ENCODE results near the gene RC3H1.
"Not testable (repeated sequence)": the region's sequence is repeated elsewhere in the genome, so short reads cannot be mapped to it uniquely, and the experiment has no call there.

RC3H1 gene, protein sequence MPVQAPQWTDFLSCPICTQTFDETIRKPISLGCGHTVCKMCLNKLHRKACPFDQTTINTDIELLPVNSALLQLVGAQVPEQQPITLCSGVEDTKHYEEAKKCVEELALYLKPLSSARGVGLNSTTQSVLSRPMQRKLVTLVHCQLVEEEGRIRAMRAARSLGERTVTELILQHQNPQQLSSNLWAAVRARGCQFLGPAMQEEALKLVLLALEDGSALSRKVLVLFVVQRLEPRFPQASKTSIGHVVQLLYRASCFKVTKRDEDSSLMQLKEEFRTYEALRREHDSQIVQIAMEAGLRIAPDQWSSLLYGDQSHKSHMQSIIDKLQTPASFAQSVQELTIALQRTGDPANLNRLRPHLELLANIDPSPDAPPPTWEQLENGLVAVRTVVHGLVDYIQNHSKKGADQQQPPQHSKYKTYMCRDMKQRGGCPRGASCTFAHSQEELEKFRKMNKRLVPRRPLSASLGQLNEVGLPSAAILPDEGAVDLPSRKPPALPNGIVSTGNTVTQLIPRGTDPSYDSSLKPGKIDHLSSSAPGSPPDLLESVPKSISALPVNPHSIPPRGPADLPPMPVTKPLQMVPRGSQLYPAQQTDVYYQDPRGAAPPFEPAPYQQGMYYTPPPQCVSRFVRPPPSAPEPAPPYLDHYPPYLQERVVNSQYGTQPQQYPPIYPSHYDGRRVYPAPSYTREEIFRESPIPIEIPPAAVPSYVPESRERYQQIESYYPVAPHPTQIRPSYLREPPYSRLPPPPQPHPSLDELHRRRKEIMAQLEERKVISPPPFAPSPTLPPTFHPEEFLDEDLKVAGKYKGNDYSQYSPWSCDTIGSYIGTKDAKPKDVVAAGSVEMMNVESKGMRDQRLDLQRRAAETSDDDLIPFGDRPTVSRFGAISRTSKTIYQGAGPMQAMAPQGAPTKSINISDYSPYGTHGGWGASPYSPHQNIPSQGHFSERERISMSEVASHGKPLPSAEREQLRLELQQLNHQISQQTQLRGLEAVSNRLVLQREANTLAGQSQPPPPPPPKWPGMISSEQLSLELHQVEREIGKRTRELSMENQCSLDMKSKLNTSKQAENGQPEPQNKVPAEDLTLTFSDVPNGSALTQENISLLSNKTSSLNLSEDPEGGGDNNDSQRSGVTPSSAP

DNA sequence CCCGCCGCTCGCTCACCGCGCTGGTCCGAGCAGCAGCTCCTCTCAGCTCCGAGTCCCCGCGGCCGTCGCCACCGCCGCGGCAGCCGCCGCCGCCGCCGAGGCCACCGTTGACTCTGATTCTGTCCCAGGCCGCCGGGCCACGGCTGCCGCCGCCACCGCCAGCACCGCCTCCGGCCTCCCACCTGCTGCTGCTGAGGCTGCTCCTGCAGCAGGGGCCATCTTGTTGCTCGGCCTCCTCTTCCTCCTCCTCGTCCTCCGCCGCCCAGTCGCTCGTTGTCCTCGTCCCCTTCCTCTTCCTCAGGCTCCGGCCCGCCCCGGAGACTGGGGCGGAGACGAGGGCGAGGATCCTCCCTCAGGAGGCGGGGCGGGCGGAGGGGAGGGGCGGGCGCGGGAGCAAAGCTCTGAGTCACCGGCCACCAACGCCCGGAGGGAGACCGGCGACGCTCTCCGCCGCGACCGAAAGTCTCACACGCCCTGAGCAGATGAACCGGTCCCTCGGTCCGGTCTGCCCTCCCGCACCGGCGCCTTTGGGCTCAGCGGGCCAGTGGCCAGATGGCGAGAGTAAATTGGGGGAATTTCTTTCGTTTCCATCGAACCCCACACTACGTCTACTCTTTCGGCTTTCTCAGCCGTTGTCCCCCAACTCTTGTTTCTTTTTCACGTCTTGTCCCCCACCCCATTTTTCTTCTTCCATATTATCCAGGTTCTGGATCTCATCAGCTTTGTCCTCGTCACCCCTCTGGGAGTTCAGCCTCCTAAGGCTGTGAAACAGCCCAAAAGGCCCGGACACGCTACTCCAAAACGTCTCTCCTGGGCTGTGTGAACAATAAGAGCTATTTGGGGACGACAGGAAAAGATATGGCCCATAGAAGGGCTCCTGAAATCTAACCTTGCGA, at the start of gene RC3H1:
Gene RC3H1 (minus strand): TSS at position 278 of the 896 bp plus-strand sequence. CDS start 29,372 bp downstream, outside the sequence.
- in situ Hi-C loops (cut with HindIII; ENCODE audit: low pct_unique_long_range_greater_than_20kb, low sequenced_read_pairs) = no loop called here
- TF ChIP-seq JUND (IDR thresholded peaks at IDR 0.05; ENCODE audit: low read depth) = peak; percentile 10; the same call in 1 of the 2 replicates
- peak; percentile 81 to 97 for DNase-seq (ENCODE audit: low read depth in 1 of 2, low spot score in 1 of 2)

GRCh38 chr1:174070614-174071013, 48.5 kb upstream of the RC3H1 start:
- no peak for DNase-seq (ENCODE audit: low read depth in 1 of 2, low spot score in 1 of 2)
- TF ChIP-seq JUND (IDR thresholded peaks at IDR 0.05; ENCODE audit: low read depth) = no peak
- in situ Hi-C loops (cut with HindIII; ENCODE audit: low pct_unique_long_range_greater_than_20kb, low sequenced_read_pairs) = no loop called here

GRCh38 chr1:174068000-174068399, 45.8 kb upstream of the RC3H1 start:
- no peak for TF ChIP-seq JUND (IDR thresholded peaks at IDR 0.05; ENCODE audit: low read depth)
- no peak for DNase-seq (ENCODE audit: low read depth in 1 of 2, low spot score in 1 of 2)
- in situ Hi-C loops (cut with HindIII; ENCODE audit: low pct_unique_long_range_greater_than_20kb, low sequenced_read_pairs) = no loop called here

GRCh38 chr1:174060090-174060489, 37.9 kb upstream of the RC3H1 start:
- no peak for DNase-seq (ENCODE audit: low read depth in 1 of 2, low spot score in 1 of 2)
- in situ Hi-C loops (cut with HindIII; ENCODE audit: low pct_unique_long_range_greater_than_20kb, low sequenced_read_pairs) = no loop called here
- no peak for TF ChIP-seq JUND (IDR thresholded peaks at IDR 0.05; ENCODE audit: low read depth)

DNA sequence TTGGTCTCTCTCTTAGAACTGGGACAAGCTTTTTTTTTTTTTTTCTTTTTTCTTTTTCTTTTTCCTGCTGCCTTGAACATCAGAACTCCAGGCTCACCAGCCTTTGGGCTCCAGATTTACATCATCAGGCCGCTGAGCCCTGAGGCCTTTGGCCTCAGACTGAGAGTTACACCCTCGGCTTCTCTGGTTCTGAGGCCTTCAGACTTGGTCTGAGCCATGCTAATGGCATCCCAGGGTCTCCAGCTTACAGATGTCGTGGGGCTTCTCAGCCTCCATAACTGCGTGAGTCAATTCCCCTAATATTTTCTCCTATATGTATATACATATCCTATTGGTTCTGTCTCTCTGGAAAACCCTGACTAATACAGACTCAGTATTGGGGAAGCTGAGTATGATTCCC, 36.5 kb upstream of the RC3H1 start:
- DNase-seq (ENCODE audit: low read depth in 1 of 2, low spot score in 1 of 2) = no peak
- in situ Hi-C loops (cut with HindIII; ENCODE audit: low pct_unique_long_range_greater_than_20kb, low sequenced_read_pairs) = no loop called here
- no peak for TF ChIP-seq JUND (IDR thresholded peaks at IDR 0.05; ENCODE audit: low read depth)

GRCh38 chr1:174056609-174057008, 34.5 kb upstream of the RC3H1 start:
- in situ Hi-C loops (cut with HindIII; ENCODE audit: low pct_unique_long_range_greater_than_20kb, low sequenced_read_pairs); DNase-seq (ENCODE audit: low read depth in 1 of 2, low spot score in 1 of 2): not testable (repeated sequence)

DNA sequence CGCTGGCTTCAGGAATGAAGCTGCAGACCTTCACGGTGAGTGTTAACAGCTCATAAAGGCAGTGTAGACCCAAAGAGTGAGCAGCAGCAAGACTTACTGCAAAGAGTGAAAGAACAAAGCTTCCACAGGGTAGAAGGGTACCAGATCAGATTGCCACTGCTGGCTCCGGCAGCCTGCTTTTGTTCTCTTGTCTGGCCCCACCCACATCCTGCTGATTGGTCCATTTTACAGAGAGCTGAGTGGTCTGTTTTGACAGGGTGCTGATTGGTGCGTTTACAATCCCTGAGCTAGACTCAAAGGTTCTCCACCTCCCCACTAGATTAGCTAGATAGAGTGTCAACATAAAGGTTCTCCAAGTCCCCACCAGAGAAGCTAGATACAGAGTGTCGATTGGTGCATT, 33.6 kb upstream of the RC3H1 start:
- DNase-seq (ENCODE audit: low read depth in 1 of 2, low spot score in 1 of 2); in situ Hi-C loops (cut with HindIII; ENCODE audit: low pct_unique_long_range_greater_than_20kb, low sequenced_read_pairs): not testable (repeated sequence)

DNA sequence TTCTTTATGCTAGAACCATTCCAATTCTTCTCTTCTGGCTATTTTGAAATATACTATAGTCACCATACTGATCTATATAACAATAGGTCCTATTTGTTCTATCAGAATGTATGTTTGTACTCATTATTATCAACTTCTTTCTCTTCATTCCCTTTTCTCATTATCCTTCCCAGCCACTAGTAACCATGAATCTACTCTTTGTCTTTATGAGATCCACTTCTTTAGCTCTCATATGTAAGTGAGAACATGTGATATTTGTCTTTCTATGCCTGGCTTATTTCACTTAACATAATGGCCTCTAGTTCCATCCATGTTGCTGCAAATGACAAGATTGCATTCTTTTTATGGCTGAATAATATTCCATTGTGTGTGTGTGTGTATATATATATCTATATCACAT, 31.7 kb upstream of the RC3H1 start:
- DNase-seq (ENCODE audit: low read depth in 1 of 2, low spot score in 1 of 2) = no peak
- in situ Hi-C loops (cut with HindIII; ENCODE audit: low pct_unique_long_range_greater_than_20kb, low sequenced_read_pairs) = no loop called here
- TF ChIP-seq JUND (IDR thresholded peaks at IDR 0.05; ENCODE audit: low read depth) = no peak

DNA sequence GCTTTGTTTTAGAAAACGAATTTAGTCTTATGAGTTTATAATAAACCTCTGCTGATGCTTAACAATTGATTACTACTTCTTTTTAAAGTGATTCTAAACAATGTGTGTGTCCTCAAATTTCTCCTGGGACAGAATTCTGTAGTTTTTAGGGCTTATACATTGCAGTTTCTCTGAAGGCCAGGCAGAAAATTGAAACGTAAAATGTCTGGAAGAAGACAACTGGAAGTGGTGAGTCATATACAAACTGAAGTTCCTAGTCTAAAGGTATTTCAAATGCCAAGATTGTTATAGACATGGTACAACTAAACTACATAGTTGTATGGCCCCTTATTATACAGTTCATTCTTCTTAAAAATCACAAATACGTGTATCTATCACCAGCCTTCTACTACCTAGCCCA, 30.5 kb upstream of the RC3H1 start:
- in situ Hi-C loops (cut with HindIII; ENCODE audit: low pct_unique_long_range_greater_than_20kb, low sequenced_read_pairs) = no loop called here
- no peak for DNase-seq (ENCODE audit: low read depth in 1 of 2, low spot score in 1 of 2)
- TF ChIP-seq JUND (IDR thresholded peaks at IDR 0.05; ENCODE audit: low read depth) = no peak

GRCh38 chr1:174051956-174052355, 29.8 kb upstream of the RC3H1 start:
- TF ChIP-seq JUND (IDR thresholded peaks at IDR 0.05; ENCODE audit: low read depth) = no peak
- DNase-seq (ENCODE audit: low read depth in 1 of 2, low spot score in 1 of 2) = no peak
- in situ Hi-C loops (cut with HindIII; ENCODE audit: low pct_unique_long_range_greater_than_20kb, low sequenced_read_pairs) = no loop called here

- in situ Hi-C loops (cut with HindIII; ENCODE audit: low pct_unique_long_range_greater_than_20kb, low sequenced_read_pairs) = no loop called here
- no peak for DNase-seq (ENCODE audit: low read depth in 1 of 2, low spot score in 1 of 2)
- no peak for TF ChIP-seq JUND (IDR thresholded peaks at IDR 0.05; ENCODE audit: low read depth)
Observed at GRCh38 chr1:174049514-174049913, 27.4 kb upstream of the RC3H1 start.
